Keratinocyte (primary cell): ENCODE measurements around the gene CNGA2. TPM values are rescaled to one million over a fixed set of nuclear protein-coding genes. Genes with fewer than 3 reads are reported as not detected.

Experiments used
- DNase-seq: peaks from one replicate; pipeline ENCODE4 v3.0.0-alpha.2; 2011; ENCODE audit warnings: low read depth, missing footprints, low spot score
- FAIRE-seq: peaks from 2 replicates; lab custom pipeline; 2011; peaks lifted over from hg19 to GRCh38; lab: Jason Lieb, UNC
- H2AFZ ChIP-seq: 2 replicates; pipeline ENCODE4 v1.6.0; 2012; ENCODE audit warnings: low read length, control low read depth, inconsistent platforms; ENCODE audit not compliant: control insufficient read depth
- H3K27ac ChIP-seq: 2 replicates; pipeline ENCODE4 v1.5.1; 2011; ENCODE audit warnings: low read length; ENCODE audit not compliant: control insufficient read depth, insufficient read depth
- H3K27me3 ChIP-seq: 3 replicates; pipeline ENCODE4 v1.6.0; 2011; ENCODE audit warnings: low read length; ENCODE audit not compliant: control insufficient read depth, insufficient read depth; ENCODE audit errors: extremely low read depth
- H3K36me3 ChIP-seq, 2 experiments: 2 replicates in 1 of 2; 3 replicates in 1 of 2; pipeline ENCODE4 v1.5.1; 2011; ENCODE audit warnings: low read length in 2 of 2, mild to moderate bottlenecking in 1 of 2; ENCODE audit not compliant: control insufficient read depth in 2 of 2, insufficient read depth in 2 of 2; ENCODE audit errors: extremely low read depth in 1 of 2
- H3K4me1 ChIP-seq: 3 replicates; pipeline ENCODE4 v1.5.1; 2011; ENCODE audit warnings: low read length; ENCODE audit not compliant: control insufficient read depth, insufficient read depth; ENCODE audit errors: extremely low read depth
- H3K4me2 ChIP-seq: 3 replicates; pipeline ENCODE4 v1.6.0; 2011; ENCODE audit warnings: low read depth, low read length; ENCODE audit not compliant: control insufficient read depth, insufficient read depth; ENCODE audit errors: extremely low read depth
- H3K4me3 ChIP-seq, 3 experiments: fragments of 200-600 bp in 1 of 3; sonication (generic) in 1 of 3; 2 replicates in 2 of 3; 3 replicates in 1 of 3; pipeline ENCODE4 v1.5.1; 2011 to 2016; ENCODE audit warnings: low read length in 3 of 3, mild to moderate bottlenecking in 3 of 3, control low read depth in 2 of 3, inconsistent platforms in 1 of 3, low read depth in 1 of 3, mixed read lengths in 1 of 3, mixed run types in 1 of 3, moderate library complexity in 1 of 3; ENCODE audit not compliant: control insufficient read depth in 2 of 3, insufficient read depth in 2 of 3; ENCODE audit errors: extremely low read depth in 1 of 3
- H3K79me2 ChIP-seq: 2 replicates; pipeline ENCODE4 v1.6.0; 2012; ENCODE audit warnings: low read length; ENCODE audit not compliant: control insufficient read depth, insufficient read depth
- H3K9ac ChIP-seq: 3 replicates; pipeline ENCODE4 v1.6.0; 2011; ENCODE audit warnings: low read length; ENCODE audit not compliant: control insufficient read depth, insufficient read depth; ENCODE audit errors: extremely low read depth
- H3K9me1 ChIP-seq: 3 replicates; pipeline ENCODE4 v1.6.0; 2011; ENCODE audit warnings: low read length; ENCODE audit not compliant: control insufficient read depth, insufficient read depth; ENCODE audit errors: extremely low read depth
- H3K9me3 ChIP-seq: 2 replicates; pipeline ENCODE4 v1.5.1; 2012; ENCODE audit warnings: low read depth, low read length; ENCODE audit not compliant: control insufficient read depth
- H4K20me1 ChIP-seq: 3 replicates; pipeline ENCODE4 v1.6.0; 2011; ENCODE audit warnings: low read length; ENCODE audit not compliant: control insufficient read depth, insufficient read depth; ENCODE audit errors: extremely low read depth
- CTCF ChIP-seq, 3 experiments: IDR thresholded peaks in 1 of 3; conservative IDR thresholded peaks in 1 of 3; optimal IDR thresholded peaks in 1 of 3; 2 replicates in 2 of 3; 3 replicates in 1 of 3; pipeline versions ENCODE3 to v1.5.1; 2011; ENCODE audit warnings: low read length in 3 of 3, mild to moderate bottlenecking in 3 of 3, moderate library complexity in 2 of 3, control low read depth in 1 of 3, inconsistent platforms in 1 of 3; ENCODE audit not compliant: insufficient read depth in 2 of 3; ENCODE audit errors: extremely low read depth in 1 of 3
- EZH2 ChIP-seq: IDR thresholded peaks from one replicate; pipeline ENCODE4 v1.6.1; 2012; ENCODE audit warnings: inconsistent platforms, mild to moderate bottlenecking, low read length, moderate library complexity
- dilution Hi-C: fragments of 300-500 bp; cut with MboI; formaldehyde crosslinking; loops from one replicate; pipeline ENCODE4 v1.7.0; 2020; ENCODE audit warnings: low sequenced_read_pairs; ENCODE audit not compliant: extremely low pct_ligation_motif_present
- polyA plus RNA-seq, 5 experiments: library from polyadenylated mRNA; depleted of rRNA in 3 of 5; stranded (reverse) in 3 of 5; stranded (forward) in 1 of 5; unstranded in 1 of 5; fragments of >200 nt; gene quantifications; 1 replicate in 1 of 5; 2 replicates in 3 of 5; 3 replicates in 1 of 5; pipeline versions ENCODE4 v1.2.1 to v1.2.3, GENCODE V29; 2011 to 2012; ENCODE audit warnings: missing spikeins in 2 of 5, low read depth in 1 of 5, low replicate concordance in 1 of 5

Gene CNGA2
- polyA plus RNA-seq, 1 donor (not counting 4 experiments of a cell fraction or from before 2014, with no cell fraction given), result not detected

GRCh38 chrX:151715752-151716151, 18.8 kb upstream of the CNGA2 start, which contains the start of gene FATE1:
Gene FATE1 (plus strand): TSS chrX:151716035. CDS start chrX:151716120, 85 bp downstream.
- Histone ChIP-seq H3K9ac (no peak within 1 kb of the TSS), H2AFZ (no peak within 1 kb of the TSS), H3K36me3 (no peaks in the 10 kb centered on the region), H4K20me1 (no peaks in the 10 kb centered on the region), H3K79me2 (no peaks in the 10 kb centered on the region), H3K4me3 (no peak within 1 kb of the TSS), H3K9me3 (no peaks in the 10 kb centered on the region), H3K9me1 (no peaks in the 10 kb centered on the region), H3K4me1 (no peaks in the 10 kb centered on the region), H3K4me2 (no peak within 1 kb of the TSS), H3K27ac (no peak within 1 kb of the TSS), H3K27me3 (no peaks in the 10 kb centered on the region)
- FAIRE-seq, result no peak
- dilution Hi-C loops, result no loop called here
- no peak for DNase-seq
- no peak for TF ChIP-seq CTCF (optimal IDR thresholded peaks at IDR 0.05 in 1 of 3, IDR thresholded peaks at IDR 0.05 in 1 of 3, conservative IDR thresholded peaks at IDR 0.05 in 1 of 3; ENCODE audit: extremely low read depth in 1 of 3, insufficient read depth in 2 of 3, low read length in 3 of 3)
- TF ChIP-seq EZH2, result no peak

- dilution Hi-C loops, result no loop called here
- H3K9ac ChIP-seq, result no peak overlapping the region
- H3K4me3 ChIP-seq, result no peak overlapping the region
- no peaks in the 10 kb centered on the region for H3K36me3 ChIP-seq
- no peaks in the 10 kb centered on the region for H3K4me1 ChIP-seq
- no peak overlapping the region for H2AFZ ChIP-seq
- DNase-seq (no peak), FAIRE-seq (no peak)
- H3K27ac ChIP-seq, result no peak overlapping the region
- no peaks in the 10 kb centered on the region for H3K9me1 ChIP-seq
- H3K27me3 ChIP-seq, result no peaks in the 10 kb centered on the region
- H3K79me2 ChIP-seq, result no peaks in the 10 kb centered on the region
- peaks cover 3% of the 10 kb centered on the region for H3K9me3 ChIP-seq
- TF ChIP-seq EZH2 (no peak), CTCF (optimal IDR thresholded peaks at IDR 0.05 in 1 of 3, IDR thresholded peaks at IDR 0.05 in 1 of 3, conservative IDR thresholded peaks at IDR 0.05 in 1 of 3; ENCODE audit: extremely low read depth in 1 of 3, insufficient read depth in 2 of 3, low read length in 3 of 3) (peak in 1 of 3 experiments; percentile 35)
- H4K20me1 ChIP-seq, result no peaks in the 10 kb centered on the region
- H3K4me2 ChIP-seq, result no peak overlapping the region
Observed at GRCh38 chrX:151722241-151722846, 12.2 kb upstream of the CNGA2 start.
